Measurements from ENCODE around the gene TEF.
"Not testable (repeated sequence)": the region's sequence is repeated elsewhere in the genome, so short reads cannot be mapped to it uniquely, and the experiment has no call there.

The TEF gene

GRCh38 chr22:41429232-41429950, 47.6 kb downstream of the TEF start:
- no peak for DNase-seq

- no peak for DNase-seq
These were observed 48.2 kb downstream of the TEF start for GRCh38 chr22:41429951-41430332.

GRCh38 chr22:41431656-41432055, 49.9 kb downstream of the TEF start:
- DNase-seq: no peak

- DNase-seq: not testable (repeated sequence)
These were observed 51.7 kb downstream of the TEF start for GRCh38 chr22:41433480-41433879.

- not testable (repeated sequence) for DNase-seq
These were observed 52.7 kb downstream of the TEF start for GRCh38 chr22:41434361-41435003.

- DNase-seq: no peak
These were observed 53.8 kb downstream of the TEF start for GRCh38 chr22:41435560-41435959.

GRCh38 chr22:41436322-41437113, 54.8 kb downstream of the TEF start:
- no peak for DNase-seq

GRCh38 chr22:41437198-41437597, 55.5 kb downstream of the TEF start:
- no peak for DNase-seq

- not testable (repeated sequence) for DNase-seq
These were observed 58.8 kb downstream of the TEF start for GRCh38 chr22:41440511-41440910.

- DNase-seq: no peak
These were observed 60.6 kb downstream of the TEF start for GRCh38 chr22:41442240-41442792.

- DNase-seq: peak; percentile 72
These were observed 62.8 kb downstream of the TEF start for GRCh38 chr22:41444360-41445128.

GRCh38 chr22:41445129-41446056, 63.7 kb downstream of the TEF start:
- no peak for DNase-seq

- DNase-seq: no peak
These were observed 64.3 kb downstream of the TEF start for GRCh38 chr22:41446057-41446501.

- DNase-seq: peak; percentile 83
These were observed 65.1 kb downstream of the TEF start, which contains the start of gene TOB2 for GRCh38 chr22:41446639-41447434. Gene TOB2, minus strand, starts transcription at chr22:41446801. Its CDS starts 9,456 bp downstream, at chr22:41437345.

GRCh38 chr22:41447435-41448188, 65.9 kb downstream of the TEF start:
- DNase-seq: peak; percentile 40

GRCh38 chr22:41448189-41448808, 66.6 kb downstream of the TEF start:
- peak; percentile 90 for DNase-seq

All from NCI-H510A (cell line).